Astrocyte (in vitro differentiated cells and primary cell): ENCODE data around the gene C19orf47. TPM values are rescaled to one million over a fixed set of nuclear protein-coding genes. Genes with fewer than 3 reads are reported as not detected.
A peak's percentile ranks its signal among the peaks of the same experiment; 100 is the strongest.

Experiments used
- DNase-seq: peaks from one replicate; pipeline ENCODE4 v3.0.0-alpha.2; 2010; ENCODE audit warnings: low read depth
- FAIRE-seq: peaks from 2 replicates; lab custom pipeline; 2011; peaks lifted over from hg19 to GRCh38; lab: Jason Lieb, UNC
- H2AFZ ChIP-seq: 2 replicates; pipeline ENCODE4 v1.6.0; 2012; ENCODE audit warnings: low read depth, low read length, inconsistent platforms
- H3K27ac ChIP-seq: 2 replicates; pipeline ENCODE4 v1.5.1; 2011; ENCODE audit warnings: low read depth, low read length, inconsistent platforms
- H3K27me3 ChIP-seq: 2 replicates; pipeline ENCODE4 v1.6.0; 2011; ENCODE audit warnings: low read length, inconsistent platforms; ENCODE audit not compliant: insufficient read depth
- H3K36me3 ChIP-seq: 2 replicates; pipeline ENCODE4 v1.5.1; 2011; ENCODE audit warnings: low read length, inconsistent platforms; ENCODE audit not compliant: insufficient read depth
- H3K4me1 ChIP-seq: 2 replicates; pipeline ENCODE4 v1.5.1; 2011; ENCODE audit warnings: low read length, inconsistent platforms; ENCODE audit not compliant: insufficient read depth
- H3K4me2 ChIP-seq: 2 replicates; pipeline ENCODE4 v1.6.0; 2012; ENCODE audit warnings: low read length, inconsistent platforms
- H3K4me3 ChIP-seq: 2 replicates; pipeline ENCODE4 v1.5.1; 2011; ENCODE audit warnings: low read depth, mild to moderate bottlenecking, low read length, inconsistent platforms; ENCODE audit not compliant: insufficient read depth
- H3K79me2 ChIP-seq: 2 replicates; pipeline ENCODE4 v1.6.0; 2012; ENCODE audit warnings: mild to moderate bottlenecking, low read length, inconsistent platforms; ENCODE audit not compliant: insufficient read depth
- H3K9ac ChIP-seq: 2 replicates; pipeline ENCODE4 v1.6.0; 2012; ENCODE audit warnings: mild to moderate bottlenecking, low read length, inconsistent platforms
- H3K9me3 ChIP-seq: 2 replicates; pipeline ENCODE4 v1.5.1; 2012; ENCODE audit warnings: low read depth, mild to moderate bottlenecking, low read length, inconsistent platforms; ENCODE audit not compliant: insufficient read depth
- H4K20me1 ChIP-seq: 2 replicates; pipeline ENCODE4 v1.6.0; 2012; ENCODE audit warnings: low read length, inconsistent platforms; ENCODE audit not compliant: insufficient read depth
- H3K27ac Mint-ChIP-seq: one replicate; pipeline ENCODE4 v1.8.0; 2021; ENCODE audit warnings: mild to moderate bottlenecking, mixed read lengths; ENCODE audit not compliant: unreplicated experiment
- H3K27me3 Mint-ChIP-seq: one replicate; pipeline ENCODE4 v1.8.0; 2021; ENCODE audit warnings: low read depth, mixed read lengths; ENCODE audit not compliant: unreplicated experiment
- H3K36me3 Mint-ChIP-seq: one replicate; pipeline ENCODE4 v1.8.0; 2021; ENCODE audit warnings: low read depth, mixed read lengths; ENCODE audit not compliant: unreplicated experiment
- H3K4me1 Mint-ChIP-seq: one replicate; pipeline ENCODE4 v1.8.0; 2021; ENCODE audit warnings: low read depth, mixed read lengths; ENCODE audit not compliant: unreplicated experiment
- H3K4me3 Mint-ChIP-seq: one replicate; pipeline ENCODE4 v1.8.0; 2021; ENCODE audit warnings: mild to moderate bottlenecking, moderate library complexity, mixed read lengths; ENCODE audit not compliant: unreplicated experiment
- H3K9me3 Mint-ChIP-seq: one replicate; pipeline ENCODE4 v1.8.0; 2021; ENCODE audit warnings: mild to moderate bottlenecking, mixed read lengths; ENCODE audit not compliant: unreplicated experiment
- CTCF ChIP-seq: IDR thresholded peaks from 2 replicates; pipeline ENCODE4 v1.5.1; 2011; ENCODE audit warnings: low read depth, mild to moderate bottlenecking, inconsistent platforms, low read length, moderate library complexity; ENCODE audit not compliant: insufficient read depth
- EZH2 ChIP-seq: IDR thresholded peaks from 2 replicates; pipeline ENCODE4 v1.6.1; 2012; ENCODE audit warnings: mild to moderate bottlenecking, low read length, inconsistent platforms; ENCODE audit not compliant: insufficient read depth
- total RNA-seq: library from RNA; stranded (reverse); gene quantifications from 2 replicates; pipeline ENCODE4 v1.2.1, GENCODE V29; 2021

Gene C19orf47
- total RNA-seq, 1 donor from 2014 or later, result 20.6 TPM

DNA sequence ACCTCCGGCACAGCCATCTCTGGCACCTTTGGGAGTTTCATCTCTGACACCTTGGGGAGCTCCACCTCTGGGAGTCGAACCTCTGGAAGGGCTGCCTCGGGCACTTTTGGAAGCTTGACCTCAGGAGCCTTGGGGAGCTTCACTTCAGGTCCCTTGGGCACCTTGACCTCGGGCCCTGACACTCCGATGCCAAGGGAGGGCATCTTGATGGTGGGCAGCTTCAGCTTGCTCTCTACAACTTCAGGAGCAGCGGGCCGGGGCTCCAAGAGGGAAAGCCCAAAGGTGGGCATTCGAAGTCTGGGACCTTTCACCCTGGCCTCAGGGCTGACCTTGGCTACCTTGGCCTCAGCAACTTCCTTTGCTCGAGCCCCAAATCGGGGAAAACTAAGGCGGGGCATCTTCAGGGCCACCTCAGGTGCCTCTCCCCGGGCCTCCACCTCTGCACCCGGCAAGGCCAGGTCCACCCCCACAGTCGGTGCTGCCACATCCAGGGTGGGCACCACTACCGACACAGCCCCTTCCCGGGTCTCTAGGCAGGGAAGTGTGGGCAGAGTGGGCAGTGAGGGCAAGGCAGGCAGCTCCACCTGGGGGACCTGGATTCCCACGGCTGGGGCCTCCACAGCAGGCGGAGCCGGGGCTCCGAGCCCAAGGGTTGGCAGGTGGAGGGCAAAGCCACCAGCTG, 48.8 kb upstream of the C19orf47 start:
- H3K27ac Mint-ChIP-seq, result no peak overlapping the region
- no peak overlapping the region for H3K4me3 Mint-ChIP-seq
- H3K9me3 ChIP-seq, result no peaks in the 10 kb centered on the region
- H3K36me3 ChIP-seq, result no peaks in the 10 kb centered on the region
- H3K9ac ChIP-seq, result no peak overlapping the region
- H3K4me1 Mint-ChIP-seq, result no peaks in the 10 kb centered on the region
- H3K4me1 ChIP-seq, result no peaks in the 10 kb centered on the region
- H3K79me2 ChIP-seq, result no peaks in the 10 kb centered on the region
- peaks cover 4% of the 10 kb centered on the region for H3K36me3 Mint-ChIP-seq
- DNase-seq, result no peak
- no peaks in the 10 kb centered on the region for H4K20me1 ChIP-seq
- TF ChIP-seq EZH2, result no peak
- TF ChIP-seq CTCF, result no peak
- no peak overlapping the region for H3K27ac ChIP-seq
- no peaks in the 10 kb centered on the region for H3K27me3 ChIP-seq
- no peak for FAIRE-seq
- no peaks in the 10 kb centered on the region for H3K9me3 Mint-ChIP-seq
- H2AFZ ChIP-seq, result no peak overlapping the region
- peaks cover 32% of the 10 kb centered on the region for H3K27me3 Mint-ChIP-seq
- no peak overlapping the region for H3K4me2 ChIP-seq
- no peak overlapping the region for H3K4me3 ChIP-seq

GRCh38 chr19:40395956-40396355, 47.8 kb upstream of the C19orf47 start:
- TF ChIP-seq CTCF (no peak), EZH2 (no peak)
- no peaks in the 10 kb centered on the region for H3K36me3 ChIP-seq
- H3K4me3 ChIP-seq, result no peak overlapping the region
- peaks cover 4% of the 10 kb centered on the region for H3K36me3 Mint-ChIP-seq
- peak overlapping the region; percentile 1 for H3K27ac Mint-ChIP-seq
- no peaks in the 10 kb centered on the region for H4K20me1 ChIP-seq
- H3K4me1 Mint-ChIP-seq, result no peaks in the 10 kb centered on the region
- no peak overlapping the region for H3K4me2 ChIP-seq
- no peaks in the 10 kb centered on the region for H3K9me3 ChIP-seq
- H3K27ac ChIP-seq, result no peak overlapping the region
- no peaks in the 10 kb centered on the region for H3K27me3 ChIP-seq
- H3K4me3 Mint-ChIP-seq, result no peak overlapping the region
- peaks cover 32% of the 10 kb centered on the region for H3K27me3 Mint-ChIP-seq
- no peaks in the 10 kb centered on the region for H3K4me1 ChIP-seq
- FAIRE-seq (no peak), DNase-seq (no peak)
- no peak overlapping the region for H3K9ac ChIP-seq
- H2AFZ ChIP-seq, result no peak overlapping the region
- no peaks in the 10 kb centered on the region for H3K79me2 ChIP-seq
- no peaks in the 10 kb centered on the region for H3K9me3 Mint-ChIP-seq

GRCh38 chr19:40394816-40395210, 46.6 kb upstream of the C19orf47 start:
- FAIRE-seq (no peak), DNase-seq (no peak)

More at GRCh38 chr19:40394816-40395210, 46.6 kb upstream of the C19orf47 start:
- Histone ChIP-seq H3K4me1 (no peaks in the 10 kb centered on the region), H3K9me3 (no peaks in the 10 kb centered on the region), H3K27ac (no peak overlapping the region), H3K79me2 (no peaks in the 10 kb centered on the region), H3K4me3 (no peak overlapping the region), H3K4me2 (no peak overlapping the region), H3K36me3 (no peaks in the 10 kb centered on the region), H3K27me3 (no peaks in the 10 kb centered on the region), H2AFZ (no peak overlapping the region), H3K9ac (no peak overlapping the region), H4K20me1 (no peaks in the 10 kb centered on the region)
- Mint-ChIP-seq H3K27me3 (peaks cover 35% of the 10 kb centered on the region), H3K27ac (no peak overlapping the region), H3K4me1 (no peaks in the 10 kb centered on the region), H3K36me3 (peaks cover 7% of the 10 kb centered on the region), H3K9me3 (no peaks in the 10 kb centered on the region), H3K4me3 (no peak overlapping the region)
- TF ChIP-seq CTCF (no peak), EZH2 (no peak)
